ENCODE data around the gene RADX.

RADX gene

GRCh38 chrX:106706466-106706865 is 94.7 kb downstream of the RADX start:
- no peak overlapping the region for H3K4me3 ChIP-seq (replicated peaks in 1 of 2; ENCODE audit: low read depth in 2 of 2, low read length in 2 of 2)
- no peak for TF ChIP-seq CTCF (IDR thresholded peaks at IDR 0.05; ENCODE audit: low read depth, low read length)
- DNase-seq (ENCODE audit: low read depth in 2 of 2) = no peak

- peak; percentile 62 to 86 for DNase-seq (ENCODE audit: low read depth in 2 of 2)
- no peak overlapping the region for H3K4me3 ChIP-seq (replicated peaks in 1 of 2; ENCODE audit: low read depth in 2 of 2, low read length in 2 of 2)
- TF ChIP-seq CTCF (IDR thresholded peaks at IDR 0.05; ENCODE audit: low read depth, low read length) = no peak
Observed at GRCh38 chrX:106707771-106708454, 96.1 kb downstream of the RADX start.

GRCh38 chrX:106710771-106711170 is 99.0 kb downstream of the RADX start:
- no peak for DNase-seq (ENCODE audit: low read depth in 2 of 2)
- no peak overlapping the region for H3K4me3 ChIP-seq (replicated peaks in 1 of 2; ENCODE audit: low read depth in 2 of 2, low read length in 2 of 2)
- TF ChIP-seq CTCF (IDR thresholded peaks at IDR 0.05; ENCODE audit: low read depth, low read length) = no peak

GRCh38 chrX:106711375-106711774 is 99.6 kb downstream of the RADX start:
- H3K4me3 ChIP-seq (replicated peaks in 1 of 2; ENCODE audit: low read depth in 2 of 2, low read length in 2 of 2) = no peak overlapping the region
- no peak for TF ChIP-seq CTCF (IDR thresholded peaks at IDR 0.05; ENCODE audit: low read depth, low read length)
- no peak for DNase-seq (ENCODE audit: low read depth in 2 of 2)

- no peak for DNase-seq (ENCODE audit: low read depth in 2 of 2)
- TF ChIP-seq CTCF (IDR thresholded peaks at IDR 0.05; ENCODE audit: low read depth, low read length) = no peak
- H3K4me3 ChIP-seq (replicated peaks in 1 of 2; ENCODE audit: low read depth in 2 of 2, low read length in 2 of 2) = no peak overlapping the region
Observed at GRCh38 chrX:106716004-106716403, 104.2 kb downstream of the RADX start.

GRCh38 chrX:106716463-106716862 is 104.7 kb downstream of the RADX start:
- no peak for DNase-seq (ENCODE audit: low read depth in 2 of 2)
- no peak overlapping the region for H3K4me3 ChIP-seq (replicated peaks in 1 of 2; ENCODE audit: low read depth in 2 of 2, low read length in 2 of 2)
- TF ChIP-seq CTCF (IDR thresholded peaks at IDR 0.05; ENCODE audit: low read depth, low read length) = no peak

GRCh38 chrX:106718709-106719108 is 106.9 kb downstream of the RADX start:
- DNase-seq (ENCODE audit: low read depth in 2 of 2) = no peak
- TF ChIP-seq CTCF (IDR thresholded peaks at IDR 0.05; ENCODE audit: low read depth, low read length) = no peak

More at GRCh38 chrX:106718709-106719108, 106.9 kb downstream of the RADX start:
- no peak overlapping the region for H3K4me3 ChIP-seq (replicated peaks in 1 of 2; ENCODE audit: low read depth in 2 of 2, low read length in 2 of 2)

Measured in cardiac fibroblast (primary cell).